Cardiac muscle cell (in vitro differentiated cells and primary cell): ENCODE measurements around the gene ZDHHC5. TPM values are rescaled to one million over a fixed set of nuclear protein-coding genes. Genes with fewer than 3 reads are reported as not detected.

ENCODE experiments used
- DNase-seq, 2 donors: peaks; one replicate each; pipeline versions ENCODE4 v3.0.0 to v3.0.0-alpha.2; 2010 to 2017; ENCODE audit warnings: low read depth in 1 of 2, low spot score in 1 of 2
- H3K27ac ChIP-seq: fragments of 200-600 bp; sonication (generic); 2 replicates; pipeline ENCODE4 v1.5.1; 2016
- H3K27me3 ChIP-seq: fragments of 200-600 bp; sonication (generic); 2 replicates; pipeline ENCODE4 v1.6.0; 2016; ENCODE audit warnings: control low read depth
- H3K36me3 ChIP-seq: fragments of 200-600 bp; sonication (generic); 2 replicates; pipeline ENCODE4 v1.5.1; 2016; ENCODE audit warnings: control low read depth
- H3K4me1 ChIP-seq: fragments of 200-600 bp; sonication (generic); 2 replicates; pipeline ENCODE4 v1.8.1; 2017; ENCODE audit warnings: low read depth, mild to moderate bottlenecking, mixed run types
- H3K4me3 ChIP-seq: fragments of 200-600 bp; sonication (generic); 2 replicates; pipeline ENCODE4 v1.5.1; 2016; ENCODE audit warnings: mild to moderate bottlenecking
- H3K9me3 ChIP-seq: fragments of 200-600 bp; sonication (generic); 2 replicates; pipeline ENCODE4 v1.5.1; 2017; ENCODE audit warnings: low read depth, mild to moderate bottlenecking, control low read depth
- polyA plus RNA-seq: library from polyadenylated mRNA; unstranded; fragments of >200 nt; fragmentation: Nextera tagmentation; extraction: Ambion mirVana; gene quantifications from 2 replicates; pipeline ENCODE4 v1.2.1, GENCODE V29; 2016
- total RNA-seq: library from RNA; depleted of rRNA; stranded (reverse); fragments of >200 nt; gene quantifications from 2 replicates; pipeline ENCODE4 v1.2.3, GENCODE V29; 2016
- TF ChIP-seq, protein P1 (sequence below): IDR thresholded peaks from 2 replicates; pipeline ENCODE4 v1.5.1; 2012; ENCODE audit warnings: low read depth, mild to moderate bottlenecking, low read length

The ZDHHC5 gene
- total and polyA plus RNA-seq, 2 experiments from 2014 or later = 24.9 to 30.9 TPM

DNA sequence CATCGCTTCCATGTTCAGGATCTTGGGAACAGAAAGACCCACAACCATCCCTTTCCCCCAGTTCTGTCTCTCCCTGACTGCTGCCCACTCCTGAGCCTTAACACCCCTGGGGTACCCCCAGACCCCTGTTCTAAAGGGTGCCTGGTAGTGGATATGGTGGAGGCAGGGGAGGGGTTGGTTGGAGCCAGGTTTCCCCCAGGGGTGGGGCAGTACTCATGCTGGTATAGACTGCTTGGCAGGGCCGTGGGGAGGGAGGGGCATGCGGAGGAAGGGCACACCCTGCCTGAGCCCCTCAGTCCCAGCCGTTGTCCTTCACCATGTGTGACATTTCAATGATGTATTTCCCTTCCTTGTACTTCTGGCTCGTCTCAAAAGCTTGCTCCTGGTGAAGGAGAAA is 22.2 kb upstream of the ZDHHC5 start:
- H3K4me1 ChIP-seq = peaks cover 75% of the 10 kb centered on the region
- H3K27me3 ChIP-seq = no peaks in the 10 kb centered on the region
- H3K4me3 ChIP-seq = no peak overlapping the region
- peak overlapping the region; percentile 55 for H3K27ac ChIP-seq
- no peaks in the 10 kb centered on the region for H3K9me3 ChIP-seq
- peak in 1 of 2 donors; percentile 40 for DNase-seq
- TF ChIP-seq, protein P1, sequence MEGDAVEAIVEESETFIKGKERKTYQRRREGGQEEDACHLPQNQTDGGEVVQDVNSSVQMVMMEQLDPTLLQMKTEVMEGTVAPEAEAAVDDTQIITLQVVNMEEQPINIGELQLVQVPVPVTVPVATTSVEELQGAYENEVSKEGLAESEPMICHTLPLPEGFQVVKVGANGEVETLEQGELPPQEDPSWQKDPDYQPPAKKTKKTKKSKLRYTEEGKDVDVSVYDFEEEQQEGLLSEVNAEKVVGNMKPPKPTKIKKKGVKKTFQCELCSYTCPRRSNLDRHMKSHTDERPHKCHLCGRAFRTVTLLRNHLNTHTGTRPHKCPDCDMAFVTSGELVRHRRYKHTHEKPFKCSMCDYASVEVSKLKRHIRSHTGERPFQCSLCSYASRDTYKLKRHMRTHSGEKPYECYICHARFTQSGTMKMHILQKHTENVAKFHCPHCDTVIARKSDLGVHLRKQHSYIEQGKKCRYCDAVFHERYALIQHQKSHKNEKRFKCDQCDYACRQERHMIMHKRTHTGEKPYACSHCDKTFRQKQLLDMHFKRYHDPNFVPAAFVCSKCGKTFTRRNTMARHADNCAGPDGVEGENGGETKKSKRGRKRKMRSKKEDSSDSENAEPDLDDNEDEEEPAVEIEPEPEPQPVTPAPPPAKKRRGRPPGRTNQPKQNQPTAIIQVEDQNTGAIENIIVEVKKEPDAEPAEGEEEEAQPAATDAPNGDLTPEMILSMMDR = no peak
- H3K36me3 ChIP-seq = no peaks in the 10 kb centered on the region

DNA sequence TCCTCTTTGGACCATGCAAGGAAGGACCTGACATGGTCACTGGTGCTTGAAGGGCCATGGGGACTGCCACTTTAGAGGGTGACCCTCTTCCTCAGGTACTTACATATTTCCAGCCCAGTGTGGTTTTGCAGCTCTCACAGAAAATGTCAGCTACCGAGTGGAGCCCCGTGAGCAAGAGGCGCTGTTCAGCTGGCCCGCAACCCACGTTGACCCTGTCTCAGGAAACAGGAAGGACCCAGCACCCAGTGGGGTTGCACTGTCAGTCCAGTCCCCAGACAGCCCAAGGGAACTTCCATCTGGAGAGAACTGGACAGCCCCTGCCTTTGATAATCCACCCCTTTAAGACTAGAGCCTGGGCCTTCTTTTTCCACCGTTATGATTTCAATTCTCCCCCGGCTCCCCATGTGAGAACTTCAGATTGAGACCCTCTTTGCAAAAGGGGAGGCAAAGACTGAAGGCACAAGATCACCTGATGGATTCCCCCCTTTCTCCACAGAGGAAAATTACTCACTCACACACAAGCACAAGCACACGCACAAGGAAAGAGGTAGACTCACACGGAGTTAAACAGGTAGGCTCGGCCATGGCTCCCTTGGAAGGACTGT is 21.6 kb upstream of the ZDHHC5 start:
- TF ChIP-seq, protein P1 = no peak
- H3K9me3 ChIP-seq = no peaks in the 10 kb centered on the region
- no peaks in the 10 kb centered on the region for H3K27me3 ChIP-seq
- H3K4me3 ChIP-seq = no peak overlapping the region
- no peaks in the 10 kb centered on the region for H3K36me3 ChIP-seq
- peak overlapping the region; percentile 55 for H3K27ac ChIP-seq
- peak in 1 of 2 donors; percentile 11 for DNase-seq
- peaks cover 71% of the 10 kb centered on the region for H3K4me1 ChIP-seq

DNA sequence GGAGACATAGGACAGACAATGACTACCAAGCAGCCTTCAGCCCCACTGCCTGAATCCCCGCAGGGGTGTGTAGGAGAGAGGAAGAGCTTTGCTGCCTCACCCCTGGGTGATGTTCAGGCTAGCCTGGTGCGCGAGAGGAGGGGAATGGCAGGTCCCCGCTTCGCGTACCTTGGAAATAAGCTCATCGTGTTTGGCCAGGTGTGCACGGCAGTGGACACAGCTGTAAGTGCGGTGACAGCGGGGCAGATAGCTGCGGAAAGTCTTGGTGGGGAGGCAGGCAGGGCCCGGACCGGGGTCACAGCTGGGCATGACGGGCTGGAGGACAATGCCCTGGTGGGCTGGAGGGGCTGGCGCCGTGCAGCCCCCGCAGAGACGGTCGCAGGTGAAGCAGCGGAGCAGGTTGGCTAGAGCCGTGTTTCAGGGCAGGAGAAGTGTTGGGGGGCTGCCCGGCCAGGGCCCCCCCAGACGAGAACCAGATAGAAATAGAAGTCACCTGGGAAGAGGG is 21.1 kb upstream of the ZDHHC5 start:
- H3K27ac ChIP-seq = peak overlapping the region; percentile 55
- H3K4me3 ChIP-seq = no peak overlapping the region
- peaks cover 66% of the 10 kb centered on the region for H3K4me1 ChIP-seq
- no peaks in the 10 kb centered on the region for H3K36me3 ChIP-seq
- DNase-seq = peak in 1 of 2 donors; percentile 15
- H3K27me3 ChIP-seq = no peaks in the 10 kb centered on the region
- TF ChIP-seq, protein P1 = no peak
- no peaks in the 10 kb centered on the region for H3K9me3 ChIP-seq

DNA sequence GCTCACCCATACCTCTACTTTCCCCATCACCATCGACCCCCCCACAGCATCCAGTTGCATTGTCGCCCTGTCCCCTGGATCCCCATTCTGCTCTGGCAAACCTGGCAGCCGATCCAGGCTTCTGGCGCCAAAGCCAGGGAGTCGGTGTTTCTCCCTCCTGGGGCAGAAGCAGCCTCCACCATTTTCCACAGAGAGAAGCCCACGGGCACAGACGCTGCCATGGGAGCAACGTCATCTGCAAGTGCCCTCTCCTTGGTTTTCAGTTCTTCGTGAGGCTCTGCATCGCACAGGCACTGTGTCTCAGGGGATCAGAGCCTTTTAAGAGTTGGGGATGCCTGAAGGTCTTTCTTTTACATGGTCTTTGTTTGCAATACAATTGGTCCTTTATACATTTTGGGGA is 20.5 kb upstream of the ZDHHC5 start:
- DNase-seq = peak; percentile 27 to 41
- H3K27me3 ChIP-seq = no peaks in the 10 kb centered on the region
- no peaks in the 10 kb centered on the region for H3K36me3 ChIP-seq
- H3K4me1 ChIP-seq = peaks cover 65% of the 10 kb centered on the region
- H3K4me3 ChIP-seq = no peak overlapping the region
- H3K27ac ChIP-seq = peak overlapping the region; percentile 55
- H3K9me3 ChIP-seq = no peaks in the 10 kb centered on the region
- TF ChIP-seq, protein P1 = no peak

DNA sequence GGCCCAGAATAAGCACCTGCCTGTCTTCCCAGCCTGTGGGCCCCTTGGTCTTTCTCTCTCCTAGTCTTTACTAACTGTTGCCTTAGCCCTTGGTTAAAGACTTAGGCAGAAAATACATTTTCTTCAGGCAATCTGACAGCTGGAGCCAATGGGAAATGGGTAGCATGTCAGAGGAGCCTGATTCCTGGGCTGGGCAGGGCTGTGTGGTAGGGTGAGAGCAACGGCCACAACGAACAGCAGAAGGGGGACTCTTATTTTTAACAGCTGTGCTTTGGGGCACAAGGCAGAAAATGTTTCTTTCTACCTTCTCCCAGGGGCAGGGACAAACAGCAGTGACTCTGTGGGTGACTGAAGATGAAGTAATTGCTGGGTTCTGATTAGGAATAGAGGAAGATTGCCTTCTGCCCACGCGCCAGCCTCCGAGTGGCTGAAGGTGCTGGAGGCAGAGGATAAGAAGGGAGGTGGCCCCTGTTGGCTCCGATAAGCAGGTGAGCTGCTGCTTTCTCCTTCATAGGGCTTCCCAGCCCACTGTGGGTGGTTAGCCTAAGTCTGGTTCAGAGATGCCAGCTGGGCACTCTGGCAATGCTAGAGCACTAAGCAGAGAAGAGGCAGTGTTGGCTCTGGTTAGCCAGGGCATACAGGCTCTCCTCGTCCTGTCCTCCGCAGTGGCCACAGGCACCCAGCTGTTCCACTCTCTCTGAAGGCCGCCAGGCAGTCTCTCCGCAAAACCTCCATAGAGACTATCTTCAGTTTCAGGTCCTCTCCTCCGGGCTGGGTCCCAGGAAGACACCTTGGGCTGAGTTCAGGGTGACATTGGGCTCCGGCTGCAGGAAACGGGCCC is 19.7 kb upstream of the ZDHHC5 start:
- Histone ChIP-seq H3K9me3 (no peaks in the 10 kb centered on the region), H3K4me3 (peak overlapping the region; percentile 3), H3K4me1 (peaks cover 65% of the 10 kb centered on the region), H3K27me3 (no peaks in the 10 kb centered on the region), H3K27ac (peak overlapping the region; percentile 55), H3K36me3 (no peaks in the 10 kb centered on the region)
- peak; percentile 26 to 31 for DNase-seq
- TF ChIP-seq, protein P1 = no peak
